ENCODE results near the gene FARP1. TPM values are rescaled to one million over a fixed set of nuclear protein-coding genes. Genes with fewer than 3 reads are reported as not detected.

FARP1 gene
- total RNA-seq, 1 donor from 2014 or later: 128 TPM

GRCh38 chr13:98504371-98504963, 361.6 kb downstream of the FARP1 start:
- H3K79me2 ChIP-seq (ENCODE audit: insufficient read depth, low read length): peaks cover 93% of the 10 kb centered on the region
- H3K27me3 ChIP-seq (ENCODE audit: insufficient read depth, low read length): no peaks in the 10 kb centered on the region
- no peak overlapping the region for H2AFZ ChIP-seq (ENCODE audit: low read depth, low read length)
- no peak for TF ChIP-seq CTCF (IDR thresholded peaks at IDR 0.05; ENCODE audit: insufficient read depth, low read depth, low read length)
- no peak for TF ChIP-seq EZH2 (IDR thresholded peaks at IDR 0.05; ENCODE audit: insufficient read depth, low read length)
- H3K4me1 Mint-ChIP-seq (ENCODE audit: low read depth, unreplicated experiment): peaks cover 75% of the 10 kb centered on the region
- peaks cover 41% of the 10 kb centered on the region for H3K4me1 ChIP-seq (ENCODE audit: insufficient read depth, low read length)
- no peak overlapping the region for H3K9ac ChIP-seq (ENCODE audit: low read length)
- no peak for FAIRE-seq
- peak overlapping the region; percentile 38 for H3K4me2 ChIP-seq (ENCODE audit: low read length)
- H3K36me3 Mint-ChIP-seq (ENCODE audit: low read depth, unreplicated experiment): peaks cover 12% of the 10 kb centered on the region
- no peak overlapping the region for H3K27ac Mint-ChIP-seq (ENCODE audit: unreplicated experiment)
- H4K20me1 ChIP-seq (ENCODE audit: insufficient read depth, low read length): peaks cover 73% of the 10 kb centered on the region
- no peaks in the 10 kb centered on the region for H3K9me3 Mint-ChIP-seq (ENCODE audit: unreplicated experiment)
- no peak overlapping the region for H3K4me3 ChIP-seq (ENCODE audit: insufficient read depth, low read depth, low read length)
- DNase-seq (ENCODE audit: low read depth): no peak
- no peaks in the 10 kb centered on the region for H3K27me3 Mint-ChIP-seq (ENCODE audit: low read depth, unreplicated experiment)
- no peak overlapping the region for H3K4me3 Mint-ChIP-seq (ENCODE audit: unreplicated experiment)
- no peaks in the 10 kb centered on the region for H3K9me3 ChIP-seq (ENCODE audit: insufficient read depth, low read depth, low read length)
- H3K36me3 ChIP-seq (ENCODE audit: insufficient read depth, low read length): no peaks in the 10 kb centered on the region
- H3K27ac ChIP-seq (ENCODE audit: low read depth, low read length): no peak overlapping the region

Small RNA genes within 50 kb of the gene (microRNA-seq; reads per million reads assigned to microRNA genes)
- gene MIR3170: not detected

Other genes starting within 250 kb of the FARP1 start
- 137 and 154 TPM in 2 replicates for gene IPO5, start 189.4 kb upstream of the FARP1 start, total RNA-seq
- not detected in 2 replicates for gene RNF113B, start 34.2 kb downstream of the FARP1 start, total RNA-seq

Measured in astrocyte (in vitro differentiated cells and primary cell).